ENCODE measurements around the gene KLF11.

GRCh38 chr2:10005461-10006235 lies 37.7 kb upstream of the KLF11 start:
- TF ChIP-seq CTCF (IDR thresholded peaks at IDR 0.05; ENCODE audit: low read length) (no peak), EZH2 (optimal IDR thresholded peaks at IDR 0.05; ENCODE audit: low read depth, low read length) (no peak), EZH2phosphoT487 (IDR thresholded peaks at IDR 0.05; ENCODE audit: low read length) (no peak)

Data from MM.1S (cell line).